H1 (cell line): ENCODE data around the gene VIPR2. TPM values are rescaled to one million over a fixed set of nuclear protein-coding genes. Genes with fewer than 3 reads are reported as not detected.

ENCODE experiments used
- CTCF ChIA-PET: fragments of 300-600 bp; sonication (Branson Sonifier 250); formaldehyde crosslinking; loops from one replicate; lab custom pipeline; 2021; ENCODE audit not compliant: partially characterized antibody; lab: Charles Lee
- POLR2A ChIA-PET: fragments of 300-600 bp; sonication (Branson Sonifier 250); formaldehyde crosslinking; loops from one replicate; lab custom pipeline; 2021; ENCODE audit warnings: inconsistent platforms; ENCODE audit not compliant: partially characterized antibody; lab: Charles Lee
- DNase-seq, 2 experiments: peaks; one replicate each; pipeline versions ENCODE4 v3.0.0 to v3.0.0-alpha.2; 2010 to 2022; ENCODE audit warnings: low spot score in 2 of 2, low read depth in 1 of 2, mixed read lengths in 1 of 2
- FAIRE-seq: peaks from 2 replicates; lab custom pipeline; 2011; peaks lifted over from hg19 to GRCh38; lab: Jason Lieb, UNC
- H2AFZ ChIP-seq: 2 replicates; pipeline ENCODE4 v1.8.1; 2012; ENCODE audit warnings: low read length, inconsistent platforms
- H2AK5ac ChIP-seq: 2 replicates; pipeline ENCODE4 v1.6.1; 2013; ENCODE audit warnings: low read depth, low read length
- H2BK120ac ChIP-seq: replicated peaks from 2 replicates; pipeline ENCODE3; 2013; ENCODE audit warnings: low read depth, low read length, inconsistent platforms
- H2BK12ac ChIP-seq: 2 replicates; pipeline ENCODE4 v1.6.1; 2013; ENCODE audit warnings: low read depth, low read length
- H2BK15ac ChIP-seq: 2 replicates; pipeline ENCODE4 v1.6.1; 2013; ENCODE audit warnings: low read length
- H2BK20ac ChIP-seq: 2 replicates; pipeline ENCODE4 v1.6.1; 2013; ENCODE audit warnings: low read length
- H2BK5ac ChIP-seq: 2 replicates; pipeline ENCODE4 v1.6.1; 2013; ENCODE audit warnings: low read depth, low read length
- H3K14ac ChIP-seq: 2 replicates; pipeline ENCODE4 v1.6.1; 2013; ENCODE audit warnings: inconsistent platforms; ENCODE audit not compliant: insufficient read length
- H3K18ac ChIP-seq: 2 replicates; pipeline ENCODE4 v1.6.1; 2013; ENCODE audit warnings: low read length; ENCODE audit errors: extremely low read depth
- H3K23ac ChIP-seq: 2 replicates; pipeline ENCODE4 v1.6.1; 2013; ENCODE audit warnings: inconsistent platforms; ENCODE audit not compliant: insufficient read length
- H3K23me2 ChIP-seq: 2 replicates; pipeline ENCODE4 v1.6.1; 2013; ENCODE audit warnings: low read depth, low read length
- H3K27ac ChIP-seq: 2 replicates; pipeline ENCODE4 v1.6.1; 2011; ENCODE audit warnings: low read depth, low read length, inconsistent platforms
- H3K27me3 ChIP-seq, 4 experiments: replicated peaks in 1 of 4; 1 replicate in 1 of 4; 2 replicates in 3 of 4; pipeline versions ENCODE4 v1.6.1 to v1.8.1; 2011 to 2013; ENCODE audit warnings: low read length in 3 of 4, mild to moderate bottlenecking in 3 of 4, inconsistent platforms in 2 of 4, mixed read lengths in 2 of 4, moderate library complexity in 1 of 4; ENCODE audit not compliant: control insufficient read depth in 3 of 4, insufficient read depth in 3 of 4; ENCODE audit errors: extremely low read depth in 1 of 4
- H3K36me3 ChIP-seq, 4 experiments: 2 replicates each; pipeline versions ENCODE4 v1.6.1 to v1.8.1; 2011 to 2013; ENCODE audit warnings: mild to moderate bottlenecking in 4 of 4, low read length in 3 of 4, moderate library complexity in 2 of 4, control low read depth in 1 of 4, inconsistent platforms in 1 of 4; ENCODE audit not compliant: insufficient read depth in 4 of 4, control insufficient read depth in 2 of 4
- H3K4ac ChIP-seq: replicated peaks from 2 replicates; pipeline ENCODE3; 2013; ENCODE audit warnings: low read length, low read depth, mixed read lengths, inconsistent platforms; ENCODE audit not compliant: insufficient read length
- H3K4me1 ChIP-seq, 4 experiments: replicated peaks in 1 of 4; 1 replicate in 1 of 4; 2 replicates in 3 of 4; pipeline versions ENCODE4 v1.6.1 to v1.8.1; 2011 to 2013; ENCODE audit warnings: low read length in 3 of 4, inconsistent platforms in 2 of 4, mixed read lengths in 1 of 4; ENCODE audit not compliant: insufficient read depth in 4 of 4, control insufficient read depth in 3 of 4
- H3K4me2 ChIP-seq, 2 experiments: 2 replicates each; pipeline versions ENCODE4 v1.6.1 to v1.8.1; 2011 to 2013; ENCODE audit warnings: low read depth in 2 of 2, low read length in 2 of 2, control low read depth in 1 of 2, inconsistent platforms in 1 of 2, mild to moderate bottlenecking in 1 of 2; ENCODE audit not compliant: insufficient read depth in 1 of 2
- H3K4me3 ChIP-seq, 4 experiments: fragments of 200-600, 300-600 bp in 1 of 4; sonication (generic), shearing (Covaris generic), sonication (Bioruptor Twin) in 1 of 4; 2 replicates each; pipeline versions ENCODE4 v1.5.1 to v1.8.1; 2011 to 2016; ENCODE audit warnings: low read length in 4 of 4, low read depth in 3 of 4, control low read depth in 2 of 4, inconsistent platforms in 2 of 4, mild to moderate bottlenecking in 2 of 4, mixed read lengths in 1 of 4, moderate library complexity in 1 of 4; ENCODE audit not compliant: insufficient read depth in 2 of 4; ENCODE audit errors: extremely low read depth in 1 of 4
- H3K56ac ChIP-seq: replicated peaks from 2 replicates; pipeline ENCODE3; 2013; ENCODE audit warnings: low read depth, mild to moderate bottlenecking, mixed read lengths, low read length, inconsistent platforms; ENCODE audit not compliant: insufficient read length
- H3K79me1 ChIP-seq: 2 replicates; pipeline ENCODE4 v1.6.1; 2013; ENCODE audit warnings: low read depth, low read length, control low read depth
- H3K79me2 ChIP-seq, 2 experiments: 2 replicates each; pipeline versions ENCODE4 v1.6.1 to v1.8.1; 2012 to 2013; ENCODE audit warnings: low read length in 2 of 2, mild to moderate bottlenecking in 2 of 2, inconsistent platforms in 1 of 2; ENCODE audit not compliant: insufficient read depth in 2 of 2, control insufficient read depth in 1 of 2
- H3K9ac ChIP-seq, 4 experiments: replicated peaks in 1 of 4; 1 replicate in 1 of 4; 2 replicates in 3 of 4; pipeline versions ENCODE4 v1.6.1 to v1.8.1; 2011 to 2013; ENCODE audit warnings: low read depth in 3 of 4, low read length in 3 of 4, control low read depth in 2 of 4, mild to moderate bottlenecking in 2 of 4, moderate library complexity in 2 of 4, inconsistent platforms in 1 of 4; ENCODE audit errors: extremely low read depth in 1 of 4
- H3K9me3 ChIP-seq, 2 experiments: 2 replicates each; pipeline versions ENCODE4 v1.6.1 to v1.8.1; 2012 to 2013; ENCODE audit warnings: mild to moderate bottlenecking in 2 of 2, moderate library complexity in 2 of 2, control low read depth in 1 of 2, inconsistent platforms in 1 of 2, low read depth in 1 of 2, low read length in 1 of 2, mixed read lengths in 1 of 2; ENCODE audit not compliant: insufficient read depth in 2 of 2
- H4K20me1 ChIP-seq, 2 experiments: replicated peaks in 1 of 2; 2 replicates each; pipeline versions ENCODE3 to v1.8.1; 2011 to 2013; ENCODE audit warnings: inconsistent platforms in 2 of 2, low read length in 2 of 2, mild to moderate bottlenecking in 1 of 2; ENCODE audit not compliant: insufficient read depth in 2 of 2, control insufficient read depth in 1 of 2
- H4K5ac ChIP-seq: 2 replicates; pipeline ENCODE4 v1.6.1; 2013; ENCODE audit warnings: low read length, low read depth, mixed read lengths, inconsistent platforms; ENCODE audit not compliant: insufficient read length
- H4K8ac ChIP-seq: 2 replicates; pipeline ENCODE4 v1.8.0; 2013; ENCODE audit warnings: mild to moderate bottlenecking, moderate library complexity, low read length, inconsistent platforms; ENCODE audit not compliant: insufficient read depth; ENCODE audit errors: extremely low read depth
- H4K91ac ChIP-seq: replicated peaks from 2 replicates; pipeline ENCODE3; 2013; ENCODE audit warnings: low read length, mixed read lengths, inconsistent platforms; ENCODE audit not compliant: insufficient read length
- BRCA1 ChIP-seq: IDR thresholded peaks from 2 replicates; pipeline ENCODE4 v1.6.1; 2012; ENCODE audit warnings: low read depth, low read length, improper control_type of control experiment
- CBX8 ChIP-seq: fragments of 300-800, 300-1000 bp; sonication (generic); IDR thresholded peaks from 2 replicates; pipeline ENCODE4 v1.7.1; 2016; ENCODE audit warnings: low read depth, low read length, borderline replicate concordance
- HDAC2 ChIP-seq, 2 experiments: fragments of 300-600 bp in 1 of 2; sonication (generic) in 1 of 2; IDR thresholded peaks; 2 replicates each; pipeline ENCODE4 v1.6.1; 2011 to 2012; ENCODE audit warnings: low read depth in 2 of 2, low read length in 2 of 2, mild to moderate bottlenecking in 2 of 2, moderate library complexity in 2 of 2, borderline replicate concordance in 1 of 2, inconsistent platforms in 1 of 2
- RFX5 ChIP-seq: IDR thresholded peaks from 2 replicates; pipeline ENCODE4 v1.6.1; 2011; ENCODE audit warnings: low read depth, low read length, improper control_type of control experiment, borderline replicate concordance
- SIN3A ChIP-seq, 2 experiments: IDR thresholded peaks in 1 of 2; conservative IDR thresholded peaks in 1 of 2; 2 replicates each; pipeline ENCODE4 v1.6.1; 2011 to 2012; ENCODE audit warnings: low read length in 2 of 2, improper control_type of control experiment in 1 of 2, low read depth in 1 of 2, mild to moderate bottlenecking in 1 of 2
- SIX5 ChIP-seq: IDR thresholded peaks from 2 replicates; pipeline ENCODE4 v1.6.1; 2011; ENCODE audit warnings: mild to moderate bottlenecking, low read depth, low read length
- SP2 ChIP-seq: IDR thresholded peaks from 2 replicates; pipeline ENCODE4 v1.6.1; 2012; ENCODE audit warnings: mild to moderate bottlenecking, low read length, inconsistent platforms
- WGBS, 2 experiments: shearing (Covaris generic) in 1 of 2; methylation state at CpG; one replicate each; pipeline versions ENCODE4 v1.1.6 to v1.1.7; 2013 to 2015; ENCODE audit warnings: low lambda C conversion rate in 2 of 2, mixed read lengths in 2 of 2, inconsistent platforms in 1 of 2, low coverage in 1 of 2, missing lambda C conversion rate in 1 of 2; ENCODE audit not compliant: insufficient replicate concordance in 2 of 2, insufficient coverage in 1 of 2, insufficient read length in 1 of 2; ENCODE audit errors: extremely low coverage in 1 of 2, missing lambda C conversion rate in 1 of 2; 5-methylcytosine and 5-hydroxymethylcytosine counted together
- polyA plus RNA-seq, 7 experiments: library from polyadenylated mRNA; depleted of rRNA in 3 of 7; stranded (reverse) in 5 of 7; unstranded in 2 of 7; fragments of >200 nt in 5 of 7; fragments of 200-250 nt in 2 of 7; gene quantifications; 1 replicate in 5 of 7; 2 replicates in 1 of 7; 4 replicates in 1 of 7; pipeline versions ENCODE4 v1.2.1 to v1.2.3, GENCODE V29; 2011 to 2013; ENCODE audit warnings: missing spikeins in 2 of 7, mixed read lengths in 2 of 7
- total RNA-seq: library from RNA; stranded (reverse); fragmentation: NEBNext Ultra II Directional; extraction: Animal tissue kit (Norgen Biotek cat#: 25700); gene quantifications from 2 replicates; pipeline ENCODE4 v1.2.1, GENCODE V29; 2021
- TF ChIP-seq, protein P1 (sequence below): IDR thresholded peaks from 2 replicates; pipeline ENCODE4 v1.6.1; 2012; ENCODE audit warnings: low read length, inconsistent platforms

Gene VIPR2
- total and polyA plus RNA-seq, 2 of the 8 experiments (the other 6 are each of a cell fraction or from before 2014, with no cell fraction given): 2.4 to 6.3 TPM

- DNase-seq (no peak), FAIRE-seq (no peak)
- no peak for TF ChIP-seq CBX8
- TF ChIP-seq RFX5: no peak
- TF ChIP-seq SIX5: no peak
- TF ChIP-seq, protein P1, sequence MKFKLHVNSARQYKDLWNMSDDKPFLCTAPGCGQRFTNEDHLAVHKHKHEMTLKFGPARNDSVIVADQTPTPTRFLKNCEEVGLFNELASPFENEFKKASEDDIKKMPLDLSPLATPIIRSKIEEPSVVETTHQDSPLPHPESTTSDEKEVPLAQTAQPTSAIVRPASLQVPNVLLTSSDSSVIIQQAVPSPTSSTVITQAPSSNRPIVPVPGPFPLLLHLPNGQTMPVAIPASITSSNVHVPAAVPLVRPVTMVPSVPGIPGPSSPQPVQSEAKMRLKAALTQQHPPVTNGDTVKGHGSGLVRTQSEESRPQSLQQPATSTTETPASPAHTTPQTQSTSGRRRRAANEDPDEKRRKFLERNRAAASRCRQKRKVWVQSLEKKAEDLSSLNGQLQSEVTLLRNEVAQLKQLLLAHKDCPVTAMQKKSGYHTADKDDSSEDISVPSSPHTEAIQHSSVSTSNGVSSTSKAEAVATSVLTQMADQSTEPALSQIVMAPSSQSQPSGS: no peak
- TF ChIP-seq SIN3A (conservative IDR thresholded peaks at IDR 0.05 in 1 of 2, IDR thresholded peaks at IDR 0.05 in 1 of 2; ENCODE audit: low read depth in 1 of 2, low read length in 2 of 2): no peak
- TF ChIP-seq SP2: no peak
- TF ChIP-seq HDAC2 (IDR thresholded peaks at IDR 0.05; ENCODE audit: borderline replicate concordance in 1 of 2, low read depth in 2 of 2, low read length in 2 of 2): no peak
- no peak for TF ChIP-seq BRCA1
- Histone ChIP-seq H4K91ac (no peak overlapping the region), H4K8ac (no peak overlapping the region), H3K27me3 (no peaks in the 10 kb centered on the region), H2BK120ac (no peak overlapping the region), H3K9me3 (peaks cover 0 to 6% of the 10 kb centered on the region in 2 experiments; a peak in 2 of 4 replicates), H2AK5ac (no peak overlapping the region), H4K20me1 (no peaks in the 10 kb centered on the region), H4K5ac (no peak overlapping the region), H3K56ac (no peak overlapping the region), H3K4me2 (no peak overlapping the region), H3K18ac (no peak overlapping the region), H3K27ac (no peak overlapping the region), H3K36me3 (no peaks in the 10 kb centered on the region; a peak in 1 of 8 replicates), H2BK5ac (no peak overlapping the region), H3K4ac (no peak overlapping the region), H2AFZ (no peak overlapping the region), H3K23me2 (no peaks in the 10 kb centered on the region), H2BK12ac (no peak overlapping the region), H2BK15ac (no peak overlapping the region), H3K23ac (no peak overlapping the region), H3K9ac (no peak overlapping the region), H3K4me1 (peaks cover 0 to 5% (median 2%) of the 10 kb centered on the region in 4 experiments; a peak in 1 of 7 replicates), H3K79me1 (no peaks in the 10 kb centered on the region), H3K4me3 (no peak overlapping the region), H2BK20ac (no peak overlapping the region), H3K14ac (no peak overlapping the region), H3K79me2 (no peaks in the 10 kb centered on the region)
- ChIA-PET CTCF (no interaction called here), POLR2A (no interaction called here)
- 91% methylated on average over 14 of the region's 14 CpGs; no CpG with 5 or more reads in 1 of the 2 experiments for WGBS, 2 experiments
Observed at GRCh38 chr7:159039716-159040115, 105.0 kb downstream of the VIPR2 start.
